NCI-H2227 (cell line): ENCODE measurements around the gene AP1S3.
"Not testable (repeated sequence)": the region's sequence is repeated elsewhere in the genome, so short reads cannot be mapped to it uniquely, and the experiment has no call there.

Source experiments
- DNase-seq: peaks from one replicate; lab custom pipeline; 2025; ENCODE audit not compliant: unreplicated experiment; lab: John Stamatoyannopoulos, UW

AP1S3 gene

DNA sequence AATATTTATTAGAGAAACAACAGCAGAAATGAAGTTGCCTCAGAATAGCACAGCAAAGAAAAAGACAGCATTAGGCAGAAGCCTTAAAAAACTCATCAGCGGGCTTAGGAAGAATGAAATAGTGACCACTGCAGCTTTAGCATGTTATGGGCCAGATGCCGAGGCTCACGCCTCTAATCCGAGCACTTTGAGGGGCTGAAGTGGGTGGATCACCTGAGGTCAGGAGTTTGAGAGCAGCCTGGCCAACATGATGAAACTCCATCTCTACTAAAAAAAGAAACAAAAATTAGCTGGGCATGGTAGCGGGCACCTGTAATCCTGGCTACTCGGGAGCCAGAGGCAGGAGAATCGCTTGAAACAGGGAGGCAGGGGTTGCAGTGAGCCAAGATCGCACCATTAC lies 32.4 kb downstream of the AP1S3 start:
- no peak for DNase-seq

- DNase-seq: no peak
Measured at GRCh38 chr2:223801736-223802135, 35.6 kb downstream of the AP1S3 start.

GRCh38 chr2:223800908-223801307 lies 36.5 kb downstream of the AP1S3 start:
- no peak for DNase-seq

GRCh38 chr2:223797811-223798721 lies 39.3 kb downstream of the AP1S3 start:
- peak; percentile 74 for DNase-seq

GRCh38 chr2:223797037-223797436 lies 40.3 kb downstream of the AP1S3 start:
- DNase-seq: peak; percentile 7

DNA sequence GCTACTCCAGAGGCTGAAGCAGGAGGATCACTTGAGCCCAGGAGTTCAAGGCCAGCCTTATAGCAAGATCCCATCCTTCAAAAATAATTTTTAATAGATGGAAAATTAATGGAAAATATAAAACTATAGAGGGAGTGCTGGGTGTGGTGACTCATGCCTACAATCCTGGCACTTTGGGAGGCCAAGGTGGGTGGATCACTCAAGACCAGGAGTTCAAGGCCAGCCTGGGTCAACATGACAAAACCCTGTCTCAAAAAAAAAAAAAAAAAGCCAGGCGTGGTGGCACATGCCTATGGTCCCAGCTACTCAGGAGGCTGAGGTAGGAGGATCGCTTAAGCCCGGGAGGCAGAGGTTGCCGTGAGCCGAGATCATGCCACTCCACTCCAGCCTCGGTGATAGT lies 48.0 kb downstream of the AP1S3 start:
- no peak for DNase-seq

- DNase-seq: no peak
Measured at GRCh38 chr2:223788826-223789225, 48.6 kb downstream of the AP1S3 start.

DNA sequence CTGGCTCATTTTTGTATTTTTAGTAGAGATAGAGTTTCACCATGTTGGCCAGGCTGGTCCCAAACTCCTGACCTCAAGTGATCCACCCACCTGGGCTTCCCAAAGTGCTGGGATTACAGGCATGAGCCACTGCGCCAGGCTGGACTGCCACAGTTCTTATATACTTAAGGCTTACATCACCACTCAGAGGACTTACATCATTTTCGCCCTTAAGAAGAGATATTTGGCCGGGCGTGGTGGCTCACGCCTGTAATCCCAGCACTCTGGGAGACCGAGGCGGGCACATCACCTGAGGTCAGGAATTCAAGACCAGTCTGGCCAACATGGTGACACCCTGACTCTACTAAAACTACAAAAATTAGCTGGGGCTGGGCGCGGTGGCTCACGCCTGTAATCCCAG lies 49.3 kb downstream of the AP1S3 start:
- not testable (repeated sequence) for DNase-seq

DNA sequence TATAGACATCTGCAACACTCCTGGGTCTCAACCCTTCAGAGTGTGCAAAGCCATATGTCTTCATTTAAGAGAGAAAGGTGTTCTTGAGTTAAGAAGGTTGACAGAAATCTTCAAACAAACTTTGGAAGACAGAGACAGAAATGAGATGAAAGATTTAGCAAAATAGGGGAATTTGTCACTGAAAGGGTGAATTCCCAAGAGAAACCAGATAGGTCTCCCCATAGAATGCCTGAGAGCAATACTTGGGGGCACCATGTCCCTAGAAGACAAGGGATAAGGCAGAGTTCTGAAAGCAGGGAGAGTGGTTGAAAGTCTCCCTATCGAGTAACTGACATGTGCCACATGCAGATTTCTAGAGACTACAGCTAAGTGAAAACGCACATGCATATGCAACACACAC lies 50.0 kb downstream of the AP1S3 start:
- DNase-seq: no peak

- no peak for DNase-seq
Measured at GRCh38 chr2:223786943-223787342, 50.4 kb downstream of the AP1S3 start.

- DNase-seq: no peak
Measured at GRCh38 chr2:223786236-223786635, 51.1 kb downstream of the AP1S3 start.

DNA sequence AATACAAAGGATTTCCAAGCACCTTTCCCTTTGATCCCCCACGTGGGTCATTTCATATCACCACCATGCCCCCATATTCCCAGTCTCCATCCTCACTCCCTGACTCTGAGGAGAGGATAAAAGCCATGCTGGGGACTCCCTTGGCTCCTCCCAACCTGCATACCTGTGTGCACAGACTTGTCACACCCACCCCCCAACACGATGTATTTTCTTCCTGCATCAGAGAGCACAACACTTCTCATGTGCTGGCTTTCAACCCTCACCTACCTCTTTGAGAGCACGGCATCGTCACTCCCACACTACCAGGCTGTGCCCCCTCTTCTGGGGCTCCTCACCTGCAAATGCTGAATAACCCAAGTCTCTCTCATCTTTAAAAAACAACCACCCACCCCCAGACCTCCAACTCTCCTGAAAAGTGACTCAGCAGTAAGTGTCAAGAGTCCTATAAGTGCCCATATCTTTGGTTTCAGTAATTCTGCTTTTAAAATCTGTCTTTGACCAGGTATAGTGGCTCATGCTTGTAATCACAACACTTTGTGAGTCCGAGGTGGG lies 53.1 kb downstream of the AP1S3 start:
- DNase-seq: no peak

GRCh38 chr2:223782629-223783028 lies 54.8 kb downstream of the AP1S3 start:
- no peak for DNase-seq

GRCh38 chr2:223781560-223781959 lies 55.8 kb downstream of the AP1S3 start:
- no peak for DNase-seq

GRCh38 chr2:223779877-223780276 lies 57.5 kb downstream of the AP1S3 start:
- DNase-seq: peak; percentile 5

GRCh38 chr2:223774193-223774592 lies 63.2 kb downstream of the AP1S3 start:
- DNase-seq: no peak

DNA sequence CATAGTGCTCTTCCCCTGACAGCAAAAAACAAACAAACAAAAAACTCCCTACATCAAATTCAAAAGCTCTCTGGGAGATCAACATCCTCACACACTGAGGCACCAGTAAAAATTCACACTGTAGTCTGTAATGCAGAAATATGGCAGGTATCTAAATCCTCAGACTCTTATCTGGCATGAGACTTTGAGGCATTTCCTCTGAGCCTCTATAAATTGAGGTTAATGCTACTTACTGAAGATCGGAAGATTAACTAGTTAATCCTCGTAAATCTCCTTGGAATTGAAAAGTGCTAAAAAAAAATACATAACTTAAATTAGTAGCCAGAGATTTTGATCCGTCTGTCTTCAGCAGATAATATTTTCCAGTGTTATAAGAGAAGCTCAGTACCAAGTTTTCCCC lies 65.0 kb downstream of the AP1S3 start:
- DNase-seq: no peak

GRCh38 chr2:223771475-223771874 lies 65.9 kb downstream of the AP1S3 start:
- no peak for DNase-seq

GRCh38 chr2:223768179-223768578 lies 69.2 kb downstream of the AP1S3 start:
- DNase-seq: no peak

- no peak for DNase-seq
Measured at GRCh38 chr2:223767341-223767740, 70.0 kb downstream of the AP1S3 start.

DNA sequence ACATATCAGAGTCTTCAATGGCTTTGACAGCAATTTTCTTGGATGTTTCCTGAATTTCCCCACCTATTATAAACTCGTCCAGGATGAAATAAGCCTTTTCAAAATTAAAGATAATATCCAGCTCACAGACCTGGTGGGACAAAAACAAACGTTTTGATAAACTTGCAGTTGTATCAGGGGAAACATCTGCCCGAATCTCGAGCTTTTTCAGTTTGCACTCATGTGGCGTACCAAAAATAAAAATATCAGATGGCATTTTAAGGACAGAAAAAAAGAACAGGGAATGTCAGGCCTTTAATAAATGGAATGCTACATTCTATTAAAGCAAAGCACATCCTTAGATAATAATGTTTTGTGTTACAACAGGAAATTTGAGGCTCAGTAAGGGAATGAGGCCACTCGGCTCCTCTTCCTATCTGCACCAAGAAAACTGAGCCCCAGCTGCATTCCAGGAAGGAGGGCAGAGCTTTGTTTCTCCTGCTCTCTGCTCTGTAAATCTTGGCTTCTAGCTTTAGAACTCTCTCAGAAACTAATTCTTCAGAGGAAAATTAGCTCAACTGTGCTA lies 72.1 kb downstream of the AP1S3 start:
- no peak for DNase-seq

GRCh38 chr2:223764796-223765195 lies 72.6 kb downstream of the AP1S3 start:
- DNase-seq: no peak
